ENCODE measurements around the gene LRCH4.

Gene LRCH4

DNA sequence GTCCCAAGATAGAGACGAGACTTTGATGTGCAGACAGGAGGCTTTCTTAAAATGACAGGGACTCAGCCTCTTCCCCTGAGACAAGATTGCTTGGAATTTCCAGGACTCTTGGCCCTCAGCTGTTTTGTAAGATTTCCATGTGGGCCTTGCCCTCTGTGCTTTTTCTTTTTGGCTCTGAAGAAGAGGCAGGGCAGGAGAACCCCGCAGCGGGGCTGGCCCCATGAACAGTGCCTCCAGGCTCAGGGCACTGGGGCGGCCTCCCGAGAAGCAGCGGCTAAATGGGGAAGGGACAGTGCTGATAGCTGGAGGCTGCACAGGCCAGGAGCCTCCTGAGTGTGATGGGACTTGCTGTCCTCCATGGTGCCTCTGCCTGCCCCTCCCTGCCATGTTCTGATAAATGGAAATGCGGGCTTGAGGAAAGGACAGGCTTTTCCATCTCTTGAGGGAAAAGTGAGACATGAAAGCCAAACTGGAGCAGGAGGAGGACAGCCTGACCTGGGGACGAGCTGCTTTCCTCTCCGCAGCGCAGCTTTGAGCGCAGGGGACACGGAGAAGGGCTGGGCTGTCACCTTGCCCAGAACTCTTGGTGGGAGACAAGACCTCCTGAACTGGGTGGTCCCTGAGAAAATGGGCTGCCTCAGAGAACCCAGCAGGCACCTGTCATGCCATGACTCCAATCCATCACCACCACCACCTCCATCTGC lies 24.3 kb downstream of the LRCH4 start:
- Histone ChIP-seq H3K27ac (ENCODE audit: low read length) (no peak overlapping the region), H3K9ac (ENCODE audit: low read length) (no peak overlapping the region), H3K27me3 (ENCODE audit: low read depth, low read length) (no peaks in the 10 kb centered on the region), H2AFZ (ENCODE audit: low read depth, low read length) (no peak overlapping the region), H3K79me2 (ENCODE audit: low read length) (no peaks in the 10 kb centered on the region), H4K20me1 (ENCODE audit: insufficient read depth, low read length) (no peaks in the 10 kb centered on the region), H3K9me3 (ENCODE audit: insufficient read depth, low read length) (no peaks in the 10 kb centered on the region), H3K4me3 (ENCODE audit: low read length) (no peak overlapping the region), H3K4me2 (ENCODE audit: low read length) (no peak overlapping the region), H3K4me1 (ENCODE audit: low read length) (peaks cover 4% of the 10 kb centered on the region; the same call in 1 of the 2 replicates), H3K36me3 (replicated peaks; ENCODE audit: low read depth, low read length) (peaks cover 9% of the 10 kb centered on the region)
- TF ChIP-seq, protein P1, sequence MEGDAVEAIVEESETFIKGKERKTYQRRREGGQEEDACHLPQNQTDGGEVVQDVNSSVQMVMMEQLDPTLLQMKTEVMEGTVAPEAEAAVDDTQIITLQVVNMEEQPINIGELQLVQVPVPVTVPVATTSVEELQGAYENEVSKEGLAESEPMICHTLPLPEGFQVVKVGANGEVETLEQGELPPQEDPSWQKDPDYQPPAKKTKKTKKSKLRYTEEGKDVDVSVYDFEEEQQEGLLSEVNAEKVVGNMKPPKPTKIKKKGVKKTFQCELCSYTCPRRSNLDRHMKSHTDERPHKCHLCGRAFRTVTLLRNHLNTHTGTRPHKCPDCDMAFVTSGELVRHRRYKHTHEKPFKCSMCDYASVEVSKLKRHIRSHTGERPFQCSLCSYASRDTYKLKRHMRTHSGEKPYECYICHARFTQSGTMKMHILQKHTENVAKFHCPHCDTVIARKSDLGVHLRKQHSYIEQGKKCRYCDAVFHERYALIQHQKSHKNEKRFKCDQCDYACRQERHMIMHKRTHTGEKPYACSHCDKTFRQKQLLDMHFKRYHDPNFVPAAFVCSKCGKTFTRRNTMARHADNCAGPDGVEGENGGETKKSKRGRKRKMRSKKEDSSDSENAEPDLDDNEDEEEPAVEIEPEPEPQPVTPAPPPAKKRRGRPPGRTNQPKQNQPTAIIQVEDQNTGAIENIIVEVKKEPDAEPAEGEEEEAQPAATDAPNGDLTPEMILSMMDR (IDR thresholded peaks at IDR 0.05; ENCODE audit: low read depth, low read length), result no peak
- TF ChIP-seq EZH2phosphoT487 (IDR thresholded peaks at IDR 0.05; ENCODE audit: low read depth), result no peak

DNA sequence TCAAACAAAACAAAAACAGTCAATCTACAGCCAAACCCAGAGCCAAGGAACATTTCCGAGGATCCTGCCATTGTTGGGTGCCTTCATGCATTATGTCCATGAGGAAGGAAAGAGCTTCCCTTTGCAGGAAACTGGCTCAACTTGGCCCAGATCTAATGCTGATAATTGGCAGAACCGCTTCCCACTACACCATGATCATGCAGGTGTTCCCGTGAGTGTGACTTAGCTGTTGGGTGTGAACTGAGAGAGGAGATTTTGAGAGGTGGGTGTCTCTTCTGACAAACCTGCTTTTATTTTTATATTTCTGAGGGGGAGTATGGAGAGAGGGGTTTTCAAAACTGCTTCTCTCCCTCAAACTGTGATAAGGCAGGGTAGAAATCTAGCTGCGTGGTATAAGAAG lies 26.8 kb downstream of the LRCH4 start:
- no peaks in the 10 kb centered on the region for H3K27me3 ChIP-seq (ENCODE audit: low read depth, low read length)
- H3K4me1 ChIP-seq (ENCODE audit: low read length), result peaks cover 4% of the 10 kb centered on the region; the same call in 1 of the 2 replicates
- no peaks in the 10 kb centered on the region for H3K79me2 ChIP-seq (ENCODE audit: low read length)
- H3K4me2 ChIP-seq (ENCODE audit: low read length), result no peak overlapping the region
- H3K9ac ChIP-seq (ENCODE audit: low read length), result no peak overlapping the region
- no peak overlapping the region for H3K4me3 ChIP-seq (ENCODE audit: low read length)
- no peaks in the 10 kb centered on the region for H4K20me1 ChIP-seq (ENCODE audit: insufficient read depth, low read length)
- TF ChIP-seq EZH2phosphoT487 (IDR thresholded peaks at IDR 0.05; ENCODE audit: low read depth), result no peak
- TF ChIP-seq, protein P1 (IDR thresholded peaks at IDR 0.05; ENCODE audit: low read depth, low read length), result no peak
- no peaks in the 10 kb centered on the region for H3K9me3 ChIP-seq (ENCODE audit: insufficient read depth, low read length)
- H3K36me3 ChIP-seq (replicated peaks; ENCODE audit: low read depth, low read length), result peaks cover 12% of the 10 kb centered on the region
- no peak overlapping the region for H2AFZ ChIP-seq (ENCODE audit: low read depth, low read length)
- no peak overlapping the region for H3K27ac ChIP-seq (ENCODE audit: low read length)

DNA sequence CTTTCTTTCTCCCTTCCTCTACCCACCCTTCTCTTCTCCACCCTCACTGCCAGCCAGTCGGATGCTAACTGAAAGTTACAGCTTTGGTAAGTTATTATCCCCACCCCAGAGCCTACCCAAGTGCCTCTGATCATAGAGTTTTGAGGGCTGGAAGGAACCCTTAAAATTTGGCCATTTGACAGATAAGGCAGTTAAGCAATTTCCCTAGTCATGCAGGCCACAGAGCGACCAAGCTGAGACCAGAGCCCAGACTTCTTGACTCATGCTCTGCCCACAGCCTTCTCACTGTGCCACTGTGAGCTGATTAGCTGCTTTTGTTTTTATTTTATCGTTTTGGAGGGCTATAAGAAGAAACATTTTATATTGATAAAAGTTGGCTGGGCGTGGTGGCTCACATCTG lies 29.4 kb downstream of the LRCH4 start:
- Histone ChIP-seq H3K36me3 (replicated peaks; ENCODE audit: low read depth, low read length) (peaks cover 27% of the 10 kb centered on the region), H3K27ac (ENCODE audit: low read length) (no peak overlapping the region), H2AFZ (ENCODE audit: low read depth, low read length) (no peak overlapping the region), H4K20me1 (ENCODE audit: insufficient read depth, low read length) (no peaks in the 10 kb centered on the region), H3K9me3 (ENCODE audit: insufficient read depth, low read length) (no peaks in the 10 kb centered on the region), H3K9ac (ENCODE audit: low read length) (no peak overlapping the region), H3K27me3 (ENCODE audit: low read depth, low read length) (no peaks in the 10 kb centered on the region), H3K4me2 (ENCODE audit: low read length) (no peak overlapping the region), H3K79me2 (ENCODE audit: low read length) (no peaks in the 10 kb centered on the region), H3K4me3 (ENCODE audit: low read length) (no peak overlapping the region), H3K4me1 (ENCODE audit: low read length) (peaks cover 4% of the 10 kb centered on the region; the same call in 1 of the 2 replicates)
- TF ChIP-seq, protein P1 (IDR thresholded peaks at IDR 0.05; ENCODE audit: low read depth, low read length), result no peak
- TF ChIP-seq EZH2phosphoT487 (IDR thresholded peaks at IDR 0.05; ENCODE audit: low read depth), result no peak

DNA sequence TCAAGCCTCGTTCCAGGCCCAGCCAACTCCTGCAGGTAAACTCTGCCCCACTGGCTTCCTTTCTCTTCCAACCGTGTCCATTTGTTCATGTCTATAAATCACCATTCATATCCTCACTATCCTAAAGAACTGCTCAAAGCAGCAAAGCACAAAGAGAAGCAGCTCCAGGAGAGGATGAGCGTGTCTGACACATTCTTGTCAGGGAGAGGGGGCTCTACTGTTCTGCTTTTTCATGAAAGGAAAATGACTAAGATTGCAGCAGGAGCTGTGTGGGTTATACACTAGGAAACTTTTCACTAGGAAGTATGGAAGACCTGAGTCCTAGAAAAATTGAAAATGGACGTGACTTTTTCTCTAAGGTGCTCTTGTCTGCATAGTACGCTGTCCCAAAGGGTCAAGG lies 30.2 kb downstream of the LRCH4 start:
- Histone ChIP-seq H3K27ac (ENCODE audit: low read length) (no peak overlapping the region), H3K36me3 (replicated peaks; ENCODE audit: low read depth, low read length) (peaks cover 24% of the 10 kb centered on the region)

More for the DNA sequence above, 30.2 kb downstream of the LRCH4 start:
- no peaks in the 10 kb centered on the region for H3K79me2 ChIP-seq (ENCODE audit: low read length)
- peaks cover 4% of the 10 kb centered on the region; the same call in 1 of the 2 replicates for H3K4me1 ChIP-seq (ENCODE audit: low read length)
- H3K4me3 ChIP-seq (ENCODE audit: low read length), result no peak overlapping the region
- H3K4me2 ChIP-seq (ENCODE audit: low read length), result no peak overlapping the region
- no peak overlapping the region for H2AFZ ChIP-seq (ENCODE audit: low read depth, low read length)
- no peaks in the 10 kb centered on the region for H3K27me3 ChIP-seq (ENCODE audit: low read depth, low read length)
- H3K9ac ChIP-seq (ENCODE audit: low read length), result no peak overlapping the region
- TF ChIP-seq, protein P1 (IDR thresholded peaks at IDR 0.05; ENCODE audit: low read depth, low read length), result no peak
- TF ChIP-seq EZH2phosphoT487 (IDR thresholded peaks at IDR 0.05; ENCODE audit: low read depth), result no peak
- no peaks in the 10 kb centered on the region for H3K9me3 ChIP-seq (ENCODE audit: insufficient read depth, low read length)
- no peaks in the 10 kb centered on the region for H4K20me1 ChIP-seq (ENCODE audit: insufficient read depth, low read length)

All from OCI-LY3 (cell line).